Activated CD4-positive, CD25-positive, alpha-beta regulatory T cell treated with anti-CD3 and anti-CD28 coated beads, Interleukin-2, amount 50 U/mL, for 16 hours (primary cell): ENCODE results near the gene TMCC1.
"Not testable (repeated sequence)": the region's sequence is repeated elsewhere in the genome, so short reads cannot be mapped to it uniquely, and the experiment has no call there.

Source experiments
- DNase-seq: peaks from one replicate; pipeline ENCODE4 v3.0.0-alpha.2; 2020; ENCODE audit warnings: low read depth, low spot score

TMCC1 gene

GRCh38 chr3:129651435-129652202, 241.9 kb downstream of the TMCC1 start:
- no peak for DNase-seq

DNA sequence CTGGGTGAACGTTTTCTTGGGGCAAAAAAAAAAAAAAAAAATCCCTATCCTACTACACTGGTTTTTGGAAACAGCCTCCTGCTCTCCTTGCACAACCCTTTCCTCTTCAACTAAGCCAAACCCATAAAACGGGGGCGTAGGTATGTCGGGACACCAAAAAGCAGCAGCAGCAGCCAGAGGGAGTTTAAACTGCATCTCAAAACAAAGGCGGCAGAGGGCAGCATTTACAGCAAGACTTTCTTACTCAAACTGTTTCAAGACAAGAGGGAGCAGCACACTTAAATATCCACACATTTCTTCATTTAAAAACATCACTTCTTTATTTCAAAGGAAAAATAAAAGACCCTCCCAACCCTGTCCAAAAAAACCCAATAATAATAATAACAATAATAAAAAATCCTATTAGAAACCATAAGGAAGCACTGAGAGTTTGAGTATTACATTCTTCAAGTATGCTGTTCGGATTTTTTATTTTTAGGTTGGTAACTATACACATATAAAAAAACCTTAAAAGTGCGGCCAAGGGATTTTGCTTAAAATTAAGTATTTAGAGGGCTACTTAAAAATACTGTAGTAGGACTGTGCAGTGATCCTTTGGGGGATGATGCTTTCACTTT, 243.1 kb downstream of the TMCC1 start:
- peak; percentile 28 for DNase-seq

GRCh38 chr3:129648391-129648790, 245.1 kb downstream of the TMCC1 start:
- DNase-seq: no peak

DNA sequence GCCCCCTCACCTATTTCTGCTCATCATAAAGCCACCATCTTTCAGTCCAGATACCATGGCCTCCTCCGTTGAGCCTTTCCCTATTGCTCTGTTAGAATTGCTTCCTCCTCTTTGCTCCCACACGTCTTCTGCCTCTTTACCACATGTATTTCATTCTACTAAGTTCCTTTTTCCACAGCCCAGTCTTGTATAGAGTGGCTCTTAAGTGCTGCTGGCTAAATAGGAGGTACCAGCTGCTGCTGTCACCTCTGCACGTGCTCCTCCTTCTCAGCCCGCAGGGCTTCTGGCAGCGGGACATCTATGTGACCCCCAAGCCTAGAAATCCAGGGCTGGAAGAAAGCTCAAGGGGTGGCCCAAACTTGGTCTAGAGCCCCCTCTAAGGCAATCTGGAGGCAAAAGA, 248.2 kb downstream of the TMCC1 start:
- no peak for DNase-seq

GRCh38 chr3:129644836-129645235, 248.7 kb downstream of the TMCC1 start:
- DNase-seq: no peak

- not testable (repeated sequence) for DNase-seq
These were observed 251.8 kb downstream of the TMCC1 start for GRCh38 chr3:129641567-129642260.

DNA sequence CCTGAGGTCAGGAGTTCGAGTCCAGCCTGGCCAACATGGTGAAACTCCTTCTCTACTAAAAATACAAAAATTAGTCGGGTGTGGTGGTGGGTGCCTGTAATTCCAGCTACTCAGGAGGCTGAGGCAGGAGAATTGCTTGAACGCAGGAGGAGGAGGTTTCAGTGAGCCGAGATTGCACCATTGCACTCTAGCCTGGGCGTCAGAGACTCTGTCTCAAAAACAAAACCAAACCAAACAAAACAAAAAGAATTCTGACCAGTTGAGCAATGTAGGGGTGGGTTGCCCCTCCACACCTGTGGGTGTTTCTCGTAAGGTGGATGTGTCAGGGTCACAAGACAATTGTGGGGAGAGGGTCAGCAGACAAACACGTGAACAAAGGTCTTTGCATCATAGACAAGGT, 252.5 kb downstream of the TMCC1 start:
- not testable (repeated sequence) for DNase-seq

- DNase-seq: no peak
These were observed 255.0 kb downstream of the TMCC1 start for GRCh38 chr3:129638481-129638880.

DNA sequence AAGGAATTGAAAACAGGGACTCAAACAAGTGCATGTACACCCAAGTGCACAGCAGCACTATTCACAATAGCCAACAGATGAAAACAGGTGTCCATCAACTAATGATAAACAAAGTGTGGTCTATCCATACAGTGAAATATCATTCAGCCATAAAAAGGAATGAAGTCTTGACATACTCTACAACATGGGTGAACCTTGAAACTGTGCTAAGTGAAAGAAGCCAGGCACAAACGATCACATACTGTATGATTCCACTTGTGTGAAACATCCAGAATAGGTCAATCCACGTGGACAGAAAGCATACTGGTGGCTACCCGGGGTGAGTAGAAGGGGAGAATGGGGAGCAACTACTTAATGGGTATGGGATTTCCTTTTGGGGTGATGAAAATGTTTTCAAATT, 257.4 kb downstream of the TMCC1 start:
- DNase-seq: no peak

- no peak for DNase-seq
These were observed 257.9 kb downstream of the TMCC1 start for GRCh38 chr3:129635656-129636055.

DNA sequence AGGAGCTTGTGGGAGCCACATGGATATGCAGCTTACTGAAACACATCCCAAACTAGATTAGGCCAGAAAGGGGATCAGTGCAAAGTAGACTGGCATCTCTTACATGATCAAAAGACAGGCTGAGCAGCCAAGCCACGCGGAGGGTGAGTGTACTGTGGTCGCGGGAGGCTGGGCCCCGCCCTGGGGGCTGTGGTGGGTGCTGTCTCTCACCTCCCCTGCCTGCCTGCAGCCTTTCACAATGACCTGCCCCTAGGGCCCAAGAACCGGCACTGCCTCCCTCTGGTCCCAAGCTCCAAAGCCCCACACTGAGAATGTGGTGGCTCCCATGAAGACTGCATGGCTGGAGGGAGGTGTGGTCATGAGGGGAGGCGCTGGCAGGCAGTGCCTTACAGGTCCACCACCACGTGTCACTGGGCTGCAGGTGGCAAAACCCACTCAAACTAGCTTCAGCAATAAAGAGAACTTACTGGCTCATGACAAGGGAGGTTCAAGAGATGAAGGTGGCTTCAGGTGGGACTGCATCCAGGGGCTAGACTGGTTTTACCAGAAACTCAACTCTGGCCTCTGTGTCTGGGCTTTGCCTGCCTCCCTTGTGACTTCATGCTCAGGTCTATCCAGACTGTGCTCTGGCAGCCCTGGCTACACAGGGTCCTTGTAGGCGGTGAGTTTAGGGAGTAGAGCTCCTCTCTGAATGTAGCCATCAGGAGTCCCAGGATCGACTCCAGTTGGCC, 259.6 kb downstream of the TMCC1 start:
- no peak for DNase-seq

DNA sequence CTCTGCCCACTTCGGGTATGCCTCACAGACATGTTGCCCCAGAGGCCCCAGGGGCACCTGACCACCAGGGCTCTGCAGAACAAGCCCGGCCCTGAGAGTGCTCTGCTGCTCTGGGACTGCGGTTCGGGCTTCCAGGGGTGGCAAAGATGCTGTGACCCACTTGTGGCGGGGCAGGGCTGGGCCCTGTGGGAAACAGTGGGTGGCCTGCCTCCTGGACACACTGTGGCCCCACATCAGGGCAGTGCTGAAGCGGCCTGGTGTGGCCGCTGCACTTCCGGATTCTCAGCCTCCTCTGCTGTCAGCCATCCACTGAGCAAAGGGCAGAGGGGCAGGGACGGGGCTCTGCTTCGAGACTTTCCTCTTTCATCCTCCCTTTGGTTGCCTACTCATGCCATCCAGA, 260.5 kb downstream of the TMCC1 start:
- DNase-seq: no peak

DNA sequence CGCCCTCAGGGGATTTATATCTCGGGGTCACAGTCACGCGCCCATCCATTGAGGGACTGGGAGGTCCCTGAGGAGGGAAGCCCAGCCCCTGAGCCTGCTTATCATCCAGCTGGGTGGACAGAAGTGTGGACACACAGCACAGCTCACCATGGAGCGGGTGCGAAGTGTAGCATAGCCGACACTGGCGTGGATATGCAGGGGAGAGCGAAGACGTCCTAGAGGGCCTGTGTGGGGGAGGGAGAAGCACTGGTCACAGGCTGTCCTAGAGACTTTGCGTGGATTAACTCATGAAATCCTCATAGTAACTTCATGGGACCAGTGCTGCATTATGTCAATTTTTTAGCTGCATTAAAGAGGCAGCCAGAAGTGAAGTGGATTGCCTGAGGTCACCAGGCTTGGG, 261.0 kb downstream of the TMCC1 start:
- DNase-seq: no peak

GRCh38 chr3:129632056-129632455, 261.5 kb downstream of the TMCC1 start:
- DNase-seq: no peak

GRCh38 chr3:129629011-129629410, 264.5 kb downstream of the TMCC1 start:
- DNase-seq: no peak

DNA sequence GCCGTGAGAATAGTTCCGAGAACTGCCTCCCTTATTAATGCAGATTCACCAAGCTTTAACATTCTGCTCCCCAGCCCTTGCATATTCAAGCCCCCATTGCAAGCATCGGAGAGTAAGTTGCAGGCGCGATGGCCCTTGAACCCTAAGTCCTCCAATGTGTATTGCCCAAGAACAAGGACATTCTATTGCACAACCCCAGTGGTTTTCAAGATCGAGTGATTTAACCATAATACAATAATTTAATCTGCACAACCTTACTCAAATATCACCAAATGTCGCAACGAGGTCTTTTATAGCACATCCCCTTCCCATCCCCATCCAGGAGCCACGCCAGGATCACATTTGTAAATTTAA, 265.4 kb downstream of the TMCC1 start:
- no peak for DNase-seq

- peak; percentile 21 for DNase-seq
These were observed 266.0 kb downstream of the TMCC1 start for GRCh38 chr3:129627350-129628168.

- DNase-seq: peak; percentile 21
These were observed 266.7 kb downstream of the TMCC1 start for GRCh38 chr3:129626744-129627349.

DNA sequence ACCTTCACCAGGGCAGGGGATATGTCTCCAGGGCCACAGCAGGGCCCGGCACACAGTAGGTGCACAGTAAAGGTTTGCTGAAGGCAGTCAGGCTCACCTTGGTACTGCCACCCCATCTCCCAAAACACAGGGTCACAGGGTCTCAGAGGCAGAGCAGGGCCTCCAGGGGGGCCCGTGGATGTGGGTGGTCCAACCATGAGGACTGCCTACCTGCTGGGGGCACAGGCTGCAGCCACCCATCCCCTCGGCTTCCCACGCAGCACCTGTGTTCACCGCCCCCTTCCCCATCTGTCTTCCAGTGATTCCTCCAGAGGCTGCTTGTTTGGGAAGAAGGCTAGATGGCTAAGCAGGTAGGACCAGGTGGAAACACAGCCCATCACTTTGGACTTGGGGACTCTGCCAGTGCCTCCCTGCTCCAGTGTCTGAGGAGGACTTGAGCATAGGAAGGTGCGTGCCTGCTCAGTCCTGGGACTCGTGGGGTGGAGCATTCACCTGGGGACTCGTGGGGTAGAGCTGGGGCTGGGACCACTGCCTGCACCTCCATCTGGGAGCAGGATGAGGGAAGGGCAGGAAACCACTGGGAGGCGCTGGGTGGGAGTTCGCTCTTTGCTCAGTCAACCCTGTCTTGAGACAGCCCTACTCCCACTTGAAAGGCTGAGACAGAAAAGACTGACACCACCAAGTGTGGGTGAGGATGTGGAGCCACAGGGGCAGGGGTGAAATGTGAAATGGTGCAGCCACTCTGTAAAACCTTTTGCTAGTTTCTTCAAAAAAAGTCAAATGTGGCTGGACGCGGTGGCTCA, 268.2 kb downstream of the TMCC1 start:
- no peak for DNase-seq
